Muscle layer of duodenum (tissue), 2 donors: ENCODE results near the gene RAB39A.
A peak's percentile ranks its signal among the peaks of the same experiment; 100 is the strongest.
"Not testable (repeated sequence)": the region's sequence is repeated elsewhere in the genome, so short reads cannot be mapped to it uniquely, and the experiment has no call there.

ENCODE experiments used
- H3K27ac ChIP-seq: one replicate; pipeline ENCODE4 v1.7.0; 2013; ENCODE audit warnings: mild to moderate bottlenecking, low read length
- H3K27me3 ChIP-seq: one replicate; pipeline ENCODE4 v1.7.0; 2013; ENCODE audit warnings: low read depth, mild to moderate bottlenecking, control low read depth, low read length
- H3K36me3 ChIP-seq, 2 donors: one replicate each; pipeline ENCODE4 v1.7.0; 2013; ENCODE audit warnings: low read length in 2 of 2, control low read depth in 1 of 2, mild to moderate bottlenecking in 1 of 2; ENCODE audit not compliant: insufficient read depth in 2 of 2, control insufficient read depth in 1 of 2
- H3K4me1 ChIP-seq, 2 donors: one replicate each; pipeline ENCODE4 v1.7.0; 2013; ENCODE audit warnings: low read length in 2 of 2, mild to moderate bottlenecking in 2 of 2, control low read depth in 1 of 2, moderate library complexity in 1 of 2; ENCODE audit not compliant: insufficient read depth in 2 of 2, control insufficient read depth in 1 of 2
- H3K4me3 ChIP-seq, 2 donors: one replicate each; pipeline ENCODE4 v1.7.0; 2013; ENCODE audit warnings: low read length in 2 of 2, low read depth in 1 of 2, mild to moderate bottlenecking in 1 of 2
- H3K9me3 ChIP-seq, 2 donors: one replicate each; pipeline ENCODE4 v1.7.0; 2013; ENCODE audit warnings: low read length in 2 of 2, control low read depth in 1 of 2, mild to moderate bottlenecking in 1 of 2; ENCODE audit not compliant: control insufficient read depth in 1 of 2
- donor health status: healthy.

RAB39A gene

GRCh38 chr11:107927559-107927958, 689 bp upstream of the RAB39A start:
- H3K4me3 ChIP-seq: peak overlapping the region; percentile 30 to 68
- peaks cover 3% of the 10 kb centered on the region for H3K27me3 ChIP-seq
- H3K9me3 ChIP-seq: no peaks in the 10 kb centered on the region
- no peak overlapping the region for H3K27ac ChIP-seq
- H3K4me1 ChIP-seq: peaks cover 0 to 9% of the 10 kb centered on the region in 2 donors
- H3K36me3 ChIP-seq: no peaks in the 10 kb centered on the region

DNA sequence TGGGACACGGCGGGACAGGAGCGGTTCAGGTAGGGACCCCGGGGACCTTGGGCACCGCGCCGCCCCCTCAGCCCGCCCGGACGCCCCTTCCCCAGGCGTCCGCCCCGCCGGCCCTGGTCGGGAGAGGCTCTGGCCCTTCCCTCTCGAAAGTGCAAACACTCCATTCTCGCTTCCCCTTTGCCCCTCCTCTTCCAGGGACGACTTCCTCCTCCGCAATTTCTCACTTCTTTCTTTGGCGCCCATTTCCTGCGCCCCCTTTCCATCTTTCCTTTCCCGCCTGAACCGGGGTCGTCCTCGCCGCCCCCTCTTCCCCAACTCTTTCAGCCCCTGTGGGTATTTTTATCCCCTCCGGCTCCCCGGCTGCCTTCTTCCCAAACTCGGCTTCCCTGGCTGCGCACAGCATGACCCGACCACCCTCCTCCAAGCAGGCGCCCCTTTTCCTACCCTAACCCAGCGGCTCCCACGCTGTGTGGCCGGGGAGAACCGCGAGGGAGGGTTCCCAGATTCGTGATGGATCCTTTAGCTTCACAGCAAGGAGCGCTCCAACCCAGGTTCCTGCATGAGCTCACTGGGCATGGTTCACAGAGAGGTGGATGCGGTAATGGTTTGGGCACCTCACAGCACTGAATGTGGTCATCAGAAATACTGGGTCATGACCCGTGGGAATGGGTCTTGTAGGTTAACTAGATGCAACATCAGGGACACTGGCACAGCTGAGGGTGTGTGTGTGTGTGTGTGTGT, 689 bp downstream of the RAB39A start:
- Histone ChIP-seq H3K9me3 (no peaks in the 10 kb centered on the region), H3K4me3 (peak overlapping the region; percentile 63 to 68), H3K36me3 (no peaks in the 10 kb centered on the region), H3K4me1 (peaks cover 0 to 9% of the 10 kb centered on the region in 2 donors), H3K27me3 (peaks cover 3% of the 10 kb centered on the region), H3K27ac (no peak overlapping the region)

DNA sequence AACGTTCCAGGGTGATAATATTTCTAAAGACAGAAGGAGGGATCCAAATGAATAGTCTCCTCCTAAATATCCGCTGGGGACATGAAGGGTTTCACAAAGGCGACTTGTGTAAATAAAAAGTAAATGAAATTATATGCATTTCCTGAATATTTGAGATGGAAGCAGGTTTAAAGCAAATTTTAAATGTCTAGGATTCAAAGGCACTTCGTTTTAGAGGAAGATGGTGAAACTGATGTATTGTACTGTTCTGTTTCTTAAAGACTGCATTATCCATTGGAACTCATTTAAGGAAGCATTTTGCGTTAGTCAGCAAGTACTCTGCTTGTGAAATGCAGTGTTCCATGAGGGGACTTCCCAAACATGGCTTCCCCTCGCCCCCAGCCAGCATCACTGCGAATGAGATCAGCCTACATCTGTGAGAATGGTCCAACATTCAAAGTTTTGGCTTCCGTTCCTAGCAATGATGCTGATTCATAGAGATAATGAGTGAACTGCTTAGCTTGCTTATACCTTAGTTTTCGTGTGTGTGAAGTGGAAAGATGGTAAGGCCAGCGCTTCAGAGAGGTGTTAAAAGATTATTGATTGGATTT, 1.5 kb downstream of the RAB39A start:
- Histone ChIP-seq H3K27ac (no peak overlapping the region), H3K36me3 (no peaks in the 10 kb centered on the region), H3K4me1 (peaks cover 0 to 9% of the 10 kb centered on the region in 2 donors), H3K27me3 (peaks cover 3% of the 10 kb centered on the region), H3K4me3 (peak overlapping the region; percentile 63 to 68), H3K9me3 (no peaks in the 10 kb centered on the region)

DNA sequence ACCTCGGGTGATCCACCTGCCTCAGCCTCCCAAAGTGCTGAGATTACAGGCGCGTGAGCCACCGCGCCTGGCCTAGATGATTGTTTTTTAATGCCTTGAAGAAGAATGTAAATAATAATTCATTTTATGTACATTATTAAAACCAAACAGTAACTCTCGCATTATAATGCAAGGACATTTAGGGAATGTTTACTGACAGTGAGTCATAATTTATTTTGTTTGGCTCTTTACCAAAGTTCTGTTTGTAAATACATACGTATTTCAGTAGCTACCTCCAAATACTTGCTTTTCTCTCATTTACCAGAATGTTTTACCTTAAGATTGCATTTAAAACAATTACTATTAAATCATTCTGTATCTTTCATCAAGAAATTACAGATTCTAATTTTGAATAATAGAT, 3.0 kb downstream of the RAB39A start:
- Histone ChIP-seq H3K4me3 (no peak overlapping the region), H3K27me3 (peaks cover 3% of the 10 kb centered on the region), H3K36me3 (no peaks in the 10 kb centered on the region), H3K9me3 (no peaks in the 10 kb centered on the region), H3K27ac (no peak overlapping the region), H3K4me1 (peaks cover 0 to 9% of the 10 kb centered on the region in 2 donors)

- no peaks in the 10 kb centered on the region for H3K4me1 ChIP-seq
These were observed 19.7 kb downstream of the RAB39A start for GRCh38 chr11:107947904-107948303.

DNA sequence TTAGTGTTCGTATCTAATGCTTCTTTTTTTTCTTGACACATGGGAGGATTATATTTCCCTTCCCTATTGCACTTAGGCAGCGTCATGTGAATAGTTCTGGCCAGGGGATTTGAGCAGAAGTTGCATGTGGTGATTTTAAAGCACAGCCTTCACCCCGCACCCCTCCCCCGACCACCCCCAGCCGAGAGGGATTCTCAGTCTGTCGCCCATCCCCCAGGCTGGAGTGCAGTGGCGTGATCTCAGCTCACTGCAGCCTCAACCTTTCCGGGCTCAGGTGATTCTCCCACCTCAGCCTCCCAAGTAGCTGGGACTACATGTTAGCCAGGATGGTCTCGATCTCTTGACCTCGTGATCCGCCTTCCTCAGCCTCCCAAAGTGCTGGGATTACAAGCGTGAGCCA, 20.1 kb downstream of the RAB39A start:
- H3K4me1 ChIP-seq, H3K27ac ChIP-seq, H3K9me3 ChIP-seq, H3K4me3 ChIP-seq, H3K27me3 ChIP-seq, H3K36me3 ChIP-seq: not testable (repeated sequence)

More at GRCh38 chr11:107947904-107948303, 19.7 kb downstream of the RAB39A start:
- no peak overlapping the region for H3K27ac ChIP-seq
- H3K27me3 ChIP-seq: no peaks in the 10 kb centered on the region
- H3K36me3 ChIP-seq: no peaks in the 10 kb centered on the region
- H3K4me3 ChIP-seq: no peak overlapping the region
- H3K9me3 ChIP-seq: no peaks in the 10 kb centered on the region

DNA sequence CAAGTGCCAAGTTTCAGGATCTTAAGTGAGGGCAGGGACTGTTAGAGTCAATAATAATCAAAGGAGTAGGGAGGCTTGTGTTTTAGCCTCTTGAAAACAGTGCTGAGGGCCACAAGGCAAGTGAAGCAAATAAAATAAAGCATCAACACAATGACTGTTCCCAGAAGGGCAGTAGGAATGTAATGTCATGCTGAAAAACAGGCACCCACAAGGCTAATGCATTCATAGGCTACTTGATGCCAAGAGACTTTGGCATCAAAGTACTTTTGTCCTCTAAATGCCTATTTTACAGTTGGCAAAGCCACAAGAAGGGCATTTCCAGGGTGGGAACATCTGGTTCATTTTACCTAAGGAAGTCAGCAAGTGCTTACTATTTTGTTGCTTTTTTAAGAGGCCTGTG, 22.9 kb downstream of the RAB39A start:
- no peaks in the 10 kb centered on the region for H3K4me1 ChIP-seq
- no peak overlapping the region for H3K27ac ChIP-seq
- no peak overlapping the region for H3K4me3 ChIP-seq
- no peaks in the 10 kb centered on the region for H3K27me3 ChIP-seq
- H3K9me3 ChIP-seq: no peaks in the 10 kb centered on the region
- H3K36me3 ChIP-seq: no peaks in the 10 kb centered on the region

DNA sequence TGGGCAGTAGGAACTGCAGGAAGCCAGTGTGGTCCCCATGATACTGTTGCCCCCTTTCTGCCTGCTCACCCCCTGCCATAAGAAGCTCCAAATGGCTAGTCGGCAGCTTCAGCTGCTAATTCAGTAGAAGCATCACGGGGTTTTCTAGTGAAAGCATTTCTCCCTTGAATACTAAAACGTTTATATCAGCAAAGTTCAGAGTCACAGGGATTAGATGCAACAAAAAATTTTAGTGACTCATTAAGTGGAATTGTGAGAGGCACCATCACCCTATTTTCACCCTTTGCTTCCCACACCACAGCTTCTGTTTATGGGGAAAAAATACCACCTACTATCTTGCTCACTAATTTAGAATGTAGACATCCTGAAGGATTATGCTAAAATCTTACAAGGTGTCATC, 25.2 kb downstream of the RAB39A start:
- Histone ChIP-seq H3K4me3 (no peak overlapping the region), H3K36me3 (no peaks in the 10 kb centered on the region), H3K4me1 (no peaks in the 10 kb centered on the region), H3K27me3 (no peaks in the 10 kb centered on the region), H3K9me3 (no peaks in the 10 kb centered on the region), H3K27ac (no peak overlapping the region)

DNA sequence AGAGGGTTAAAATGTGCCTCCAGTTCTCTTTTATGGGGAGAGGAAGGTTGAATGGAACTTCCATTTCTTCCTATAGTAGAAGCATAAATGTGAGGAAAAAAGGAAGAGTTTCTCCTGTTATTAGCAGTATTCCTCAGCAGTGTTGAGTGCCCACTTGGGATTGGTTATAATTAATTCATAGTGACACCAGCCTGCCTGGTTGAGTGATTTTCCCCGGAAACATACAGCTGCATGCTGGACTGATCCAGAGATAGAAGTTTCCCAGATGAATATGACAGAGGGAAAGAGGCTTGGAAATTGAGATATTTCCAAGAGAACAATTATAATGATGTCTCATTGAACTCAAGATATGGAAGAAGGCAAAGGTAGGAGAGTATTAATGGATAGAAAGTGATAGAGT, 28.3 kb downstream of the RAB39A start:
- H3K4me1 ChIP-seq: no peaks in the 10 kb centered on the region
- H3K36me3 ChIP-seq: no peaks in the 10 kb centered on the region
- H3K27me3 ChIP-seq: no peaks in the 10 kb centered on the region
- no peaks in the 10 kb centered on the region for H3K9me3 ChIP-seq
- H3K4me3 ChIP-seq: no peak overlapping the region
- no peak overlapping the region for H3K27ac ChIP-seq

DNA sequence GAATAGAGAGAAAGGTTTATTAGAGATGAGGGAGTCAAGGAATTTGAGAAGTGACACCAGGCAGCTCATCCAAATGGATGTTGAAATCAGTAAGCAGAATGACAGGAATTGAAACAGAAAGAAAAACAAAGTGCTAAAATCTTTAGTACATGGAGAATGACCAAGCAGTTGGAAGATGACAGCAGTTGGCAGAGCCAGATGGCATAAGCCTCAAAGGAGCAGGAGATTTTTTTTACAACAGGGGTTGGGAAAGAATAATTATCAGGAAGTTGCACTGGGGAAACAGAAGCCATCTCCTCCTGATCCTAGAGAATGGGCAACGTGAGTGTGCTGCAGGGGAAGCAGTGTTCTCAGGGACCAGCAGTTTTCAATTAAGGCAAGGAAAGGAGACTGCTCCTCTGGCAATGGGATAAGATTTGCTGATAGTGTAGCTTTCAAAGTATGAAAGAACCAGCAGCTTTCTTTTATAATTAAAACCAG, 28.9 kb downstream of the RAB39A start:
- Histone ChIP-seq H3K9me3 (no peaks in the 10 kb centered on the region), H3K27ac (no peak overlapping the region), H3K4me3 (no peak overlapping the region), H3K27me3 (no peaks in the 10 kb centered on the region), H3K36me3 (no peaks in the 10 kb centered on the region), H3K4me1 (no peaks in the 10 kb centered on the region)

DNA sequence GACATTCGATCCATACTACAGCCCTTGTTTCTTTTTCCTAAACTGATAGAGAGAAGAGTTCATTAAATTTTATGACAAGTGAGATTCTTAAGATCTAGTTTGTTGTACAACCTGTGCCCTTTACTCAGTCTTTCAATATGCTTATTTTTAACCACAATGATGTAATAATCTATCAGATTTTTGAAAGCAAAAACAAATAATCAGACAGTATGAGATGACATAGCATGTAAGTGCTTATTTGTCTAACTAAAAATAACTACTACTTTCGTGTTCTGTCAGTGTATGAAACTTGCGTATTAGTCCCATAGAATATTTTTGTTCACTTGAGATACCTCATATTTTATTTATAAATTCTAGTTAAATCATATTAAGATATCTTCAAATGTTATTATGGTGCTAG, 33.2 kb downstream of the RAB39A start:
- Histone ChIP-seq H3K36me3 (no peaks in the 10 kb centered on the region), H3K27ac (no peak overlapping the region), H3K4me1 (no peaks in the 10 kb centered on the region), H3K9me3 (no peaks in the 10 kb centered on the region), H3K27me3 (no peaks in the 10 kb centered on the region), H3K4me3 (no peak overlapping the region)

DNA sequence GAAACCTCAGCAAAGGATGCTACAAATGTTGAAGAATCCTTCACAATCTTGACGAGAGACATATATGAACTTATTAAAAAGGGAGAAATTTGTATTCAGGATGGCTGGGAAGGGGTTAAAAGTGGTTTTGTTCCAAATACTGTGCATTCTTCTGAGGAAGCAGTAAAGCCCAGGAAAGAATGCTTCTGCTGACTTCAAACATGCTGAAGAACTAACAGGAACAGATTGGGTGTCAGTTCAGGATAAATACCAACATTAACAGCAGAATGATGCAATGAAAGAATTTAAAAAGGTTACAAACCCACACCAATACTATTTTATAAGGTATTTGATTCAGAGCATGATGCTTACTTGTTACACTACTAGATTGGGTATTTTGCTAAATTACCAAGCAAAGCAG, 33.9 kb downstream of the RAB39A start:
- no peaks in the 10 kb centered on the region for H3K4me1 ChIP-seq
- H3K36me3 ChIP-seq: no peaks in the 10 kb centered on the region
- H3K4me3 ChIP-seq: no peak overlapping the region

More for the DNA sequence above, 33.9 kb downstream of the RAB39A start:
- Histone ChIP-seq H3K27ac (no peak overlapping the region), H3K9me3 (no peaks in the 10 kb centered on the region), H3K27me3 (no peaks in the 10 kb centered on the region)
